HepG2 (cell line): Measurements from ENCODE around the gene KIF23. TPM values are rescaled to one million over a fixed set of nuclear protein-coding genes. Genes with fewer than 3 reads are reported as not detected.

Experiments
- ATAC-seq: fragments of 200-7000 bp; cut with Tn5 transposase; 3 replicates; pipeline ENCODE4 v1.9.1; 2020; ENCODE audit warnings: mild to moderate bottlenecking, moderate library complexity
- BruUV-seq: library from RNA; stranded (reverse); fragments of 400-500 nt; replicated peaks from 2 replicates; lab custom pipeline; 2021; lab: Mats Ljungman, UMichigan
- CTCF ChIA-PET: fragments of 300-600 bp; formaldehyde crosslinking; extraction: SDS; loops from one replicate; lab custom pipeline; 2021; ENCODE audit warnings: low total read pairs, inconsistent platforms, low intra/inter-chr PET ratio; lab: Yijun Ruan, JAX
- POLR2A ChIA-PET: fragments of 350-600 bp; sonication (Branson Sonifier 250); formaldehyde crosslinking; loops from one replicate; lab custom pipeline; 2020; ENCODE audit warnings: antibody characterized with exemption, inconsistent platforms; lab: Yijun Ruan, JAX
- DNase-seq: peaks from one replicate; pipeline ENCODE4 v3.0.0-alpha.2; 2015; ENCODE audit warnings: low spot score
- FAIRE-seq: peaks from 3 replicates; lab custom pipeline; 2011; peaks lifted over from hg19 to GRCh38; lab: Jason Lieb, UNC
- H2AFZ ChIP-seq: one replicate; pipeline ENCODE4 v1.6.1; 2011; ENCODE audit warnings: low read length, inconsistent platforms
- H3K27ac ChIP-seq: fragments of 300-600 bp; 3 replicates; pipeline ENCODE4 v1.8.0; 2011; ENCODE audit warnings: mixed run types, mild to moderate bottlenecking, mixed read lengths, low read length, inconsistent platforms; ENCODE audit not compliant: insufficient read depth; ENCODE audit errors: extremely low read length
- H3K27me3 ChIP-seq, 2 experiments: fragments of 200-600 bp in 1 of 2; 2 replicates in 1 of 2; 3 replicates in 1 of 2; pipeline versions ENCODE4 v1.6.0 to v1.8.0; 2011; ENCODE audit warnings: low read length in 2 of 2, mild to moderate bottlenecking in 2 of 2, moderate library complexity in 2 of 2, inconsistent platforms in 1 of 2; ENCODE audit not compliant: insufficient read depth in 2 of 2, control insufficient read depth in 1 of 2
- H3K36me3 ChIP-seq, 2 experiments: fragments of 200-600 bp in 1 of 2; replicated peaks in 1 of 2; 2 replicates in 1 of 2; 3 replicates in 1 of 2; pipeline versions ENCODE4 v1.5.1 to v1.8.0; 2011; ENCODE audit warnings: low read length in 2 of 2, inconsistent platforms in 1 of 2; ENCODE audit not compliant: insufficient read depth in 2 of 2, control insufficient read depth in 1 of 2
- H3K4me1 ChIP-seq: 2 replicates; pipeline ENCODE4 v1.5.1; 2012; ENCODE audit warnings: low read length, inconsistent platforms; ENCODE audit not compliant: insufficient read depth
- H3K4me2 ChIP-seq: 2 replicates; pipeline ENCODE4 v1.6.0; 2011; ENCODE audit warnings: low read depth, low read length, inconsistent platforms
- H3K4me3 ChIP-seq, 3 experiments: fragments of 200-600 bp in 1 of 3; sonication (generic), shearing (Covaris generic) in 1 of 3; replicated peaks in 1 of 3; 2 replicates each; pipeline ENCODE4 v1.5.1; 2011 to 2016; ENCODE audit warnings: low read length in 3 of 3, inconsistent platforms in 2 of 3, low read depth in 2 of 3, mild to moderate bottlenecking in 2 of 3, control low read depth in 1 of 3, mixed read lengths in 1 of 3; ENCODE audit not compliant: insufficient read depth in 1 of 3
- H3K79me2 ChIP-seq: one replicate; pipeline ENCODE4 v1.6.1; 2011; ENCODE audit warnings: low read length, inconsistent platforms; ENCODE audit not compliant: insufficient read depth
- H3K9ac ChIP-seq: 2 replicates; pipeline ENCODE4 v1.6.0; 2011; ENCODE audit warnings: mild to moderate bottlenecking, low read depth, low read length, inconsistent platforms; ENCODE audit not compliant: insufficient read depth
- H3K9me3 ChIP-seq: 2 replicates; pipeline ENCODE4 v1.5.1; 2012; ENCODE audit warnings: mild to moderate bottlenecking, low read length
- H4K20me1 ChIP-seq: 2 replicates; pipeline ENCODE4 v1.6.0; 2011; ENCODE audit warnings: inconsistent platforms, mild to moderate bottlenecking, low read length, moderate library complexity; ENCODE audit not compliant: insufficient read depth
- CBX2 ChIP-seq, 2 experiments: fragments of 200-600 bp in 1 of 2; sonication (generic); formaldehyde crosslinking in 1 of 2; IDR thresholded peaks; 2 replicates each; pipeline versions ENCODE4 v1.7.0 to v1.8.1; 2018 to 2022; ENCODE audit warnings: low read depth in 2 of 2, low read length in 1 of 2, mild to moderate bottlenecking in 1 of 2, missing genetic modification reagents in 1 of 2
- CCDC6 ChIP-seq: sonication (generic); formaldehyde crosslinking; IDR thresholded peaks from 2 replicates; pipeline ENCODE4 v1.8.1; 2022; ENCODE audit warnings: mild to moderate bottlenecking, missing genetic modification reagents, moderate library complexity
- NKX3-1 ChIP-seq: sonication (generic); formaldehyde crosslinking; IDR thresholded peaks from 2 replicates; pipeline ENCODE4 v1.5.0; 2020; ENCODE audit warnings: missing genetic modification reagents
- NR2F6 ChIP-seq, 2 experiments: IDR thresholded peaks; 2 replicates each; pipeline ENCODE4 v1.6.1; 2016; ENCODE audit warnings: antibody characterized with exemption in 1 of 2, mild to moderate bottlenecking in 1 of 2
- RAD51 ChIP-seq: fragments of 450-650 bp; IDR thresholded peaks from 2 replicates; pipeline ENCODE4 v1.6.1; 2016; ENCODE audit warnings: borderline replicate concordance
- SAFB2 ChIP-seq: sonication (generic); formaldehyde crosslinking; IDR thresholded peaks from 2 replicates; pipeline ENCODE4 v1.5.1; 2020; ENCODE audit warnings: missing genetic modification reagents, low read depth, mild to moderate bottlenecking, borderline replicate concordance
- SIN3A ChIP-seq: IDR thresholded peaks from 2 replicates; pipeline ENCODE4 v1.6.1; 2011; ENCODE audit warnings: low read depth, mild to moderate bottlenecking, control low read depth, low read length, borderline replicate concordance
- SMARCE1 ChIP-seq: fragments of 450-650 bp; IDR thresholded peaks from 2 replicates; pipeline ENCODE4 v1.6.1; 2017; ENCODE audit warnings: borderline replicate concordance
- SMC3 ChIP-seq: IDR thresholded peaks from 2 replicates; pipeline ENCODE4 v1.6.1; 2011; ENCODE audit warnings: low read length, improper control_type of control experiment
- TFDP2 ChIP-seq: sonication (generic); formaldehyde crosslinking; IDR thresholded peaks from 2 replicates; pipeline ENCODE4 v1.4.0; 2020; ENCODE audit warnings: missing genetic modification reagents
- XBP1 ChIP-seq: sonication (generic); formaldehyde crosslinking; IDR thresholded peaks from 2 replicates; pipeline ENCODE4 v1.5.0; 2020; ENCODE audit warnings: missing genetic modification reagents
- ZBTB21 ChIP-seq: sonication (generic); formaldehyde crosslinking; IDR thresholded peaks from 2 replicates; pipeline ENCODE4 v1.4.0; 2020; ENCODE audit warnings: missing genetic modification reagents
- ZFP82 ChIP-seq: sonication (generic); formaldehyde crosslinking; IDR thresholded peaks from 2 replicates; pipeline ENCODE4 v1.5.1; 2020; ENCODE audit warnings: mild to moderate bottlenecking, missing genetic modification reagents, borderline replicate concordance
- ZNF264 ChIP-seq: sonication (generic); formaldehyde crosslinking; IDR thresholded peaks from 2 replicates; pipeline ENCODE4 v1.4.0; 2020; ENCODE audit warnings: missing genetic modification reagents
- ZNF556 ChIP-seq: sonication (generic); formaldehyde crosslinking; IDR thresholded peaks from 2 replicates; pipeline ENCODE4 v1.4.0; 2020; ENCODE audit warnings: mild to moderate bottlenecking, missing genetic modification reagents, borderline replicate concordance
- ZNF75D ChIP-seq: sonication (generic); formaldehyde crosslinking; IDR thresholded peaks from 2 replicates; pipeline ENCODE4 v1.8.1; 2023; ENCODE audit warnings: missing genetic modification reagents, mild to moderate bottlenecking, borderline replicate concordance
- ZNF788 ChIP-seq: sonication (generic); formaldehyde crosslinking; IDR thresholded peaks from 2 replicates; pipeline ENCODE4 v1.5.0; 2020; ENCODE audit warnings: mild to moderate bottlenecking, missing genetic modification reagents, borderline replicate concordance
- WGBS: methylation state at CpG from one replicate; pipeline ENCODE4 v1.1.6; 2017; ENCODE audit warnings: low lambda C conversion rate; 5-methylcytosine and 5-hydroxymethylcytosine counted together
- in situ Hi-C: cut with HindIII; loops from 2 replicates; pipeline ENCODE4 v1.10.0; 2017; ENCODE audit warnings: low pct_unique_long_range_greater_than_20kb; ENCODE audit not compliant: extremely low pct_ligation_motif_present
- intact Hi-C: fragments of 100-400 bp; cut with micrococcal nuclease; formaldehyde crosslinking; loops from one replicate; pipeline ENCODE4 v1.10.0; 2022; ENCODE audit not compliant: unreplicated experiment
- polyA plus RNA-seq, 8 experiments: library from polyadenylated mRNA; depleted of rRNA in 3 of 8; stranded (reverse) in 7 of 8; unstranded in 1 of 8; fragments of >200 nt; fragmentation: Illumina TruSeq in 4 of 8; extraction: Trizol in 4 of 8; gene quantifications; 2 replicates each; pipeline versions ENCODE4 v1.2.1 to v1.2.3, GENCODE V29; 2011 to 2016; ENCODE audit warnings: low read depth in 4 of 8, missing spikeins in 1 of 8, mixed read lengths in 1 of 8; ENCODE audit not compliant: insufficient read depth in 1 of 8
- total RNA-seq, 5 experiments: library from RNA; depleted of rRNA; stranded (reverse); fragments of >200 nt; fragmentation: Illumina TruSeq; extraction: Trizol; gene quantifications; 2 replicates each; pipeline ENCODE4 v1.2.3, GENCODE V29; 2016; ENCODE audit warnings: low read depth in 1 of 5
- TF ChIP-seq, protein P1 (sequence below): sonication (generic); formaldehyde crosslinking; IDR thresholded peaks from 2 replicates; pipeline ENCODE4 v1.4.0; 2020; ENCODE audit warnings: mild to moderate bottlenecking, missing genetic modification reagents

Gene KIF23
- total and polyA plus RNA-seq, 2 of the 13 experiments (the other 11 are each of a cell fraction or from before 2014, with no cell fraction given) = 11.3 to 38.1 TPM

- Histone ChIP-seq H2AFZ (no peak overlapping the region), H3K9me3 (no peaks in the 10 kb centered on the region), H4K20me1 (peaks cover 3% of the 10 kb centered on the region; the same call in 1 of the 2 replicates), H3K9ac (no peak overlapping the region), H3K79me2 (no peaks in the 10 kb centered on the region), H3K4me1 (no peaks in the 10 kb centered on the region), H3K4me3 (no peak overlapping the region), H3K27ac (no peak overlapping the region), H3K27me3 (peaks cover 1 to 50% of the 10 kb centered on the region in 2 experiments), H3K4me2 (no peak overlapping the region), H3K36me3 (no peaks in the 10 kb centered on the region)
- FAIRE-seq (no peak), ATAC-seq (no peak), DNase-seq (no peak)
- intact Hi-C loops = loop anchor here (2.0 kb wide), 1 partner anchor 982 kb away; no protein-coding TSS in a partner anchor
- in situ Hi-C loops = loop anchor here (5.0 to 10.0 kb wide), 2 partner anchors 876 to 1008 kb away; no protein-coding TSS in a partner anchor
- no TSS peak for BruUV-seq
- 11% methylated on average over 4 of the region's 4 CpGs for WGBS
- CTCF ChIA-PET = no interaction called here
- POLR2A ChIA-PET = no interaction called here
- TF ChIP-seq CBX2 (IDR thresholded peaks at IDR 0.05; ENCODE audit: low read depth, low read length) (no peak), CBX2 (CRISPR knock-in tag; IDR thresholded peaks at IDR 0.05; ENCODE audit: low read depth) (no peak), ZNF788 (CRISPR knock-in tag) (no peak), NR2F6 (IDR thresholded peaks at IDR 0.05) (no peak), NR2F6 (CRISPR knock-in tag; IDR thresholded peaks at IDR 0.05) (no peak), CCDC6 (CRISPR knock-in tag) (no peak), ZNF556 (CRISPR knock-in tag) (no peak)
Measured at GRCh38 chr15:69479081-69479480, 64.9 kb downstream of the KIF23 start.

DNA sequence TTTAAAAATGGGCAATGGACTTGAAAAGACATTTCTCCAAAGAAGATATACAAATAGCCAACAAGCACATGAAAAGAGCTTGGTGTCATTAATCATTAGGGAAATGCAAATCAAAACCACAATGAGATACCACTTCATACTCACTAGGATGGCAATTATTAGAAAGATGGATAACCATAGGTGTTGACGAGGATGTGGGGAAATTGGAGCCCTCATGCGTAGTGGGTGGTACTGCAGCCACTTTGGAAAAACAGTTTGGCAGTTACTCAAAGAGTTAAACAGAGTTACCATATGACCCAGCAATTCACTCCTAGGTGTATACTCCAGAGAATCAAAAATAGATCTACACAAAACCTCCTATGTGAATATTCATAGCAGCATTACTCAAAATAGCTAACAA is 65.8 kb downstream of the KIF23 start:
- intact Hi-C loops (loop anchor here (2.0 kb wide), 1 partner anchor 981 kb away; no protein-coding TSS in a partner anchor), in situ Hi-C loops (loop anchor here (5.0 to 10.0 kb wide), 2 partner anchors 875 to 1007 kb away; no protein-coding TSS in a partner anchor)
- H3K4me2 ChIP-seq = no peak overlapping the region
- CTCF ChIA-PET = no interaction called here
- H3K27ac ChIP-seq = no peak overlapping the region
- H3K36me3 ChIP-seq = no peaks in the 10 kb centered on the region
- no peaks in the 10 kb centered on the region for H3K4me1 ChIP-seq
- no peaks in the 10 kb centered on the region for H3K79me2 ChIP-seq
- 33% methylated on average over 2 of the region's 2 CpGs for WGBS
- peaks cover 6% of the 10 kb centered on the region; the same call in 1 of the 2 replicates for H4K20me1 ChIP-seq
- no peak overlapping the region for H2AFZ ChIP-seq
- POLR2A ChIA-PET = no interaction called here
- no peak for FAIRE-seq
- H3K4me3 ChIP-seq = no peak overlapping the region
- H3K27me3 ChIP-seq = peaks cover 1 to 52% of the 10 kb centered on the region in 2 experiments
- BruUV-seq = no TSS peak
- no peak for ATAC-seq
- H3K9me3 ChIP-seq = no peaks in the 10 kb centered on the region
- DNase-seq = no peak
- no peak overlapping the region for H3K9ac ChIP-seq
- TF ChIP-seq SAFB2 = no peak
- no peak for TF ChIP-seq ZFP82 (CRISPR knock-in tag)
- TF ChIP-seq ZBTB21 (CRISPR knock-in tag) = no peak
- no peak for TF ChIP-seq TFDP2
- no peak for TF ChIP-seq ZNF75D (CRISPR knock-in tag)
- TF ChIP-seq ZNF264 = no peak
- TF ChIP-seq SMARCE1 = no peak
- TF ChIP-seq SIN3A = no peak
- TF ChIP-seq SMC3 = no peak
- TF ChIP-seq RAD51 = no peak
- TF ChIP-seq XBP1 (CRISPR knock-in tag) = no peak
- TF ChIP-seq NKX3-1 (CRISPR knock-in tag) = no peak
- TF ChIP-seq, protein P1, sequence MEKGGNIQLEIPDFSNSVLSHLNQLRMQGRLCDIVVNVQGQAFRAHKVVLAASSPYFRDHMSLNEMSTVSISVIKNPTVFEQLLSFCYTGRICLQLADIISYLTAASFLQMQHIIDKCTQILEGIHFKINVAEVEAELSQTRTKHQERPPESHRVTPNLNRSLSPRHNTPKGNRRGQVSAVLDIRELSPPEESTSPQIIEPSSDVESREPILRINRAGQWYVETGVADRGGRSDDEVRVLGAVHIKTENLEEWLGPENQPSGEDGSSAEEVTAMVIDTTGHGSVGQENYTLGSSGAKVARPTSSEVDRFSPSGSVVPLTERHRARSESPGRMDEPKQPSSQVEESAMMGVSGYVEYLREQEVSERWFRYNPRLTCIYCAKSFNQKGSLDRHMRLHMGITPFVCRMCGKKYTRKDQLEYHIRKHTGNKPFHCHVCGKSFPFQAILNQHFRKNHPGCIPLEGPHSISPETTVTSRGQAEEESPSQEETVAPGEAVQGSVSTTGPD (CRISPR knock-in tag) = no peak
